HCT116 (cell line): ENCODE data around the gene MORN5. TPM values are rescaled to one million over a fixed set of nuclear protein-coding genes. Genes with fewer than 3 reads are reported as not detected.

Source experiments
- ATAC-seq: fragments of 200-7000 bp; cut with Tn5 transposase; 2 replicates; pipeline ENCODE4 v1.9.1; 2020; ENCODE audit warnings: mild to moderate bottlenecking, moderate library complexity
- BruUV-seq: library from RNA; stranded (reverse); fragments of 400-500 nt; replicated peaks from 2 replicates; lab custom pipeline; 2021; lab: Mats Ljungman, UMichigan
- CTCF ChIA-PET: fragments of 300-600 bp; sonication (Branson Sonifier 250); formaldehyde crosslinking; loops from one replicate; lab custom pipeline; 2021; ENCODE audit warnings: antibody characterized with exemption; lab: Charles Lee
- POLR2A ChIA-PET: fragments of 300-600, 350-600 bp; sonication (Branson Sonifier 250); formaldehyde crosslinking; loops from one replicate; lab custom pipeline; 2021; ENCODE audit warnings: antibody characterized with exemption; lab: Charles Lee
- RAD21 ChIA-PET, 2 experiments: fragments of 300-600 bp; sonication (Branson Sonifier 250); formaldehyde crosslinking; loops; one replicate each; lab custom pipeline; 2023; ENCODE audit warnings: low total read pairs in 2 of 2; ENCODE audit not compliant: uncharacterized antibody in 2 of 2, unreplicated experiment in 2 of 2, low non-redundant PET in 1 of 2; lab: Charles Lee
- DNase-seq: peaks from one replicate; pipeline ENCODE4 v3.0.0-alpha.2; 2010; ENCODE audit warnings: low read depth, low spot score
- H2AFZ ChIP-seq: fragments of 200-600 bp; shearing (Covaris generic), sonication (generic); 2 replicates; pipeline ENCODE4 v1.6.1; 2017; ENCODE audit warnings: low read depth, mixed run types, mixed read lengths, antibody characterized with exemption, low read length; ENCODE audit not compliant: poor library complexity, severe bottlenecking
- H3K27ac ChIP-seq: 2 replicates; pipeline ENCODE4 v1.5.1; 2012; ENCODE audit warnings: low read depth, low read length
- H3K27me3 ChIP-seq: fragments of 200-600 bp; sonication (generic); 2 replicates; pipeline ENCODE4 v1.6.1; 2016; ENCODE audit warnings: mixed run types, low read length, mixed read lengths; ENCODE audit not compliant: insufficient read depth
- H3K36me3 ChIP-seq, 2 experiments: fragments of 200-500 bp in 1 of 2; fragments of 200-600 bp in 1 of 2; sonication (Bioruptor generic) in 1 of 2; sonication (generic) in 1 of 2; 2 replicates each; pipeline versions ENCODE4 v1.5.1 to v1.6.1; 2014 to 2016; ENCODE audit warnings: low read length in 2 of 2, inconsistent platforms in 1 of 2, mixed read lengths in 1 of 2, mixed run types in 1 of 2; ENCODE audit not compliant: insufficient read depth in 2 of 2, control insufficient read depth in 1 of 2
- H3K4me1 ChIP-seq, 2 experiments: fragments of 200-600 bp in 1 of 2; sonication (generic) in 1 of 2; 2 replicates each; pipeline versions ENCODE4 v1.5.1 to v1.6.1; 2012 to 2017; ENCODE audit warnings: low read length in 2 of 2, inconsistent platforms in 1 of 2, mild to moderate bottlenecking in 1 of 2, mixed read lengths in 1 of 2, mixed run types in 1 of 2, moderate library complexity in 1 of 2; ENCODE audit not compliant: insufficient read depth in 2 of 2, control insufficient read depth in 1 of 2
- H3K4me2 ChIP-seq: fragments of 200-600 bp; sonication (generic); 2 replicates; pipeline ENCODE4 v1.6.1; 2017; ENCODE audit warnings: mixed run types, low read length, mixed read lengths
- H3K4me3 ChIP-seq, 2 experiments: fragments of 200-600 bp in 1 of 2; sonication (generic) in 1 of 2; replicated peaks in 1 of 2; 2 replicates each; pipeline ENCODE4 v1.5.1; 2011 to 2016; ENCODE audit warnings: low read length in 2 of 2, control low read depth in 1 of 2, low read depth in 1 of 2, mild to moderate bottlenecking in 1 of 2, mixed read lengths in 1 of 2, mixed run types in 1 of 2
- H3K79me2 ChIP-seq: fragments of 200-600 bp; sonication (generic); 2 replicates; pipeline ENCODE4 v1.6.1; 2017; ENCODE audit warnings: mild to moderate bottlenecking, mixed run types, low read length, moderate library complexity, mixed read lengths; ENCODE audit not compliant: insufficient read depth
- H3K9ac ChIP-seq: fragments of 200-600 bp; sonication (generic); 2 replicates; pipeline ENCODE4 v1.6.1; 2016; ENCODE audit warnings: low read length, mixed read lengths
- H3K9me2 ChIP-seq: fragments of 200-600 bp; sonication (generic), shearing (Covaris generic); 2 replicates; pipeline ENCODE4 v1.6.1; 2017; ENCODE audit warnings: mixed run types, mild to moderate bottlenecking, moderate library complexity; ENCODE audit not compliant: insufficient read depth
- H3K9me3 ChIP-seq, 2 experiments: fragments of 200-500 bp in 1 of 2; fragments of 200-600 bp in 1 of 2; sonication (Bioruptor generic) in 1 of 2; sonication (generic) in 1 of 2; 2 replicates each; pipeline ENCODE4 v1.6.1; 2014 to 2017; ENCODE audit warnings: low read length in 2 of 2, mixed read lengths in 2 of 2, inconsistent platforms in 1 of 2, low read depth in 1 of 2, mild to moderate bottlenecking in 1 of 2, mixed run types in 1 of 2, moderate library complexity in 1 of 2; ENCODE audit not compliant: control insufficient read depth in 1 of 2, insufficient read depth in 1 of 2
- H4K20me1 ChIP-seq: fragments of 200-600 bp; sonication (generic), shearing (Covaris generic); 2 replicates; pipeline ENCODE4 v1.6.1; 2017; ENCODE audit warnings: mixed run types, mild to moderate bottlenecking, moderate library complexity; ENCODE audit not compliant: insufficient read depth
- CBX3 ChIP-seq: IDR thresholded peaks from 2 replicates; pipeline ENCODE4 v1.6.1; 2012; ENCODE audit warnings: low read depth
- EZH2 ChIP-seq: fragments of 200-600 bp; sonication (generic); IDR thresholded peaks from 2 replicates; pipeline ENCODE4 v1.6.1; 2017; ENCODE audit warnings: antibody characterized with exemption, mixed run types
- JUND ChIP-seq: IDR thresholded peaks from 2 replicates; pipeline ENCODE4 v1.6.1; 2012
- REST ChIP-seq: IDR thresholded peaks from 2 replicates; pipeline ENCODE4 v1.6.1; 2012; ENCODE audit warnings: low read depth
- SIN3A ChIP-seq: IDR thresholded peaks from 2 replicates; pipeline ENCODE4 v1.6.1; 2012; ENCODE audit warnings: low read depth
- TCF7L2 ChIP-seq: IDR thresholded peaks from 2 replicates; pipeline ENCODE4 v1.7.0; 2011; ENCODE audit warnings: borderline replicate concordance, inconsistent platforms; ENCODE audit not compliant: insufficient read depth, insufficient read length; ENCODE audit errors: extremely low read depth
- YY1 ChIP-seq: IDR thresholded peaks from 2 replicates; pipeline ENCODE4 v1.6.1; 2011; ENCODE audit warnings: low read length, low read depth, moderate library complexity, mild to moderate bottlenecking; ENCODE audit not compliant: insufficient replicate concordance; ENCODE audit errors: extremely low read depth
- ZFX ChIP-seq: fragments of 450-650 bp; IDR thresholded peaks from 2 replicates; pipeline ENCODE4 v1.6.1; 2017
- ZNF274 ChIP-seq: fragments of 200-500 bp; sonication (Bioruptor generic); IDR thresholded peaks from 2 replicates; pipeline ENCODE4 v1.6.1; 2014; ENCODE audit warnings: mild to moderate bottlenecking, low read depth, low read length, inconsistent platforms
- intact Hi-C: fragments of 100-400 bp; cut with micrococcal nuclease; formaldehyde crosslinking; loops from 2 replicates; pipeline ENCODE4 v1.10.0; 2022
- total RNA-seq: library from RNA; stranded (reverse); gene quantifications from one replicate; pipeline ENCODE4 v1.2.1, GENCODE V29; 2021; ENCODE audit not compliant: unreplicated experiment

The MORN5 gene
- total RNA-seq, 1 experiment from 2014 or later: not detected

- Histone ChIP-seq H3K9ac (no peak overlapping the region), H3K27me3 (no peaks in the 10 kb centered on the region), H3K36me3 (no peaks in the 10 kb centered on the region), H3K27ac (no peak overlapping the region), H4K20me1 (no peaks in the 10 kb centered on the region), H3K4me2 (peak overlapping the region; percentile 17), H3K4me1 (peaks cover 3 to 19% of the 10 kb centered on the region in 2 experiments; a peak in 3 of 4 replicates), H3K4me3 (no peak overlapping the region), H3K9me2 (no peaks in the 10 kb centered on the region), H3K9me3 (no peaks in the 10 kb centered on the region), H2AFZ (no peak overlapping the region), H3K79me2 (no peaks in the 10 kb centered on the region)
- TF ChIP-seq ZNF274: no peak
- TF ChIP-seq YY1: no peak
- no peak for TF ChIP-seq CBX3
- no peak for TF ChIP-seq JUND
- no peak for TF ChIP-seq TCF7L2
- no peak for TF ChIP-seq ZFX
- no peak for TF ChIP-seq REST
- no peak for TF ChIP-seq EZH2
- no peak for TF ChIP-seq SIN3A
- no TSS peak for BruUV-seq
- ChIA-PET CTCF (no interaction called here), RAD21 (no interaction called here), POLR2A (no interaction called here)
- no peak for ATAC-seq
- intact Hi-C loops: no loop called here
- DNase-seq: no peak
Observed at GRCh38 chr9:122218071-122218934, 58.6 kb downstream of the MORN5 start.
